GM12878 (cell line): ENCODE measurements around the gene TRIM8. TPM values are rescaled to one million over a fixed set of nuclear protein-coding genes. Genes with fewer than 3 reads are reported as not detected.

ENCODE experiments used
- ATAC-seq: fragments of 200-7000 bp; cut with Tn5 transposase; 3 replicates; pipeline ENCODE4 v1.9.1; 2020; ENCODE audit warnings: mild to moderate bottlenecking, moderate library complexity
- BruUV-seq: library from RNA; stranded (reverse); fragments of 400-500 nt; replicated peaks from 2 replicates; lab custom pipeline; 2021; lab: Mats Ljungman, UMichigan
- CTCF ChIA-PET: fragments of 300-600 bp; sonication (Branson Sonifier 250); formaldehyde crosslinking; extraction: SDS; loops from one replicate; lab custom pipeline; 2021; ENCODE audit warnings: inconsistent platforms; lab: Yijun Ruan, JAX
- POLR2A ChIA-PET: fragments of 350-600 bp; formaldehyde crosslinking; extraction: SDS; loops from one replicate; lab custom pipeline; 2021; ENCODE audit warnings: inconsistent platforms; lab: Charles Lee
- RAD21 ChIA-PET: fragments of 300-600 bp; sonication (Branson Sonifier 250); formaldehyde crosslinking; loops from one replicate; lab custom pipeline; 2023; ENCODE audit warnings: antibody characterized with exemption; ENCODE audit not compliant: unreplicated experiment; lab: Charles Lee
- SMC1A ChIA-PET: fragments of 300-600 bp; sonication (Branson Sonifier 250); formaldehyde crosslinking; loops from one replicate; lab custom pipeline; 2023; ENCODE audit not compliant: unreplicated experiment, uncharacterized antibody; lab: Charles Lee
- DNase-seq: peaks from one replicate; pipeline ENCODE4 v3.0.0-alpha.2; 2011; ENCODE audit warnings: low read depth, low spot score
- FAIRE-seq: peaks from 3 replicates; lab custom pipeline; 2011; peaks lifted over from hg19 to GRCh38; lab: Jason Lieb, UNC
- H2AFZ ChIP-seq: 2 replicates; pipeline ENCODE4 v1.6.0; 2011; ENCODE audit warnings: low read depth, low read length, control low read depth; ENCODE audit not compliant: control insufficient read depth
- H3K27ac ChIP-seq: 2 replicates; pipeline ENCODE4 v1.5.1; 2011; ENCODE audit warnings: control low read depth; ENCODE audit not compliant: control insufficient read depth, insufficient read depth
- H3K27me3 ChIP-seq, 2 experiments: replicated peaks in 1 of 2; 2 replicates each; pipeline versions ENCODE4 v1.6.0 to v1.6.1; 2011; ENCODE audit warnings: low read length in 1 of 2; ENCODE audit not compliant: control insufficient read depth in 2 of 2, insufficient read depth in 2 of 2
- H3K36me3 ChIP-seq, 2 experiments: 2 replicates each; pipeline ENCODE4 v1.5.1; 2011; ENCODE audit warnings: low read length in 1 of 2; ENCODE audit not compliant: control insufficient read depth in 2 of 2, insufficient read depth in 2 of 2
- H3K4me1 ChIP-seq: 2 replicates; pipeline ENCODE4 v1.6.1; 2011; ENCODE audit warnings: mild to moderate bottlenecking, low read length, moderate library complexity, mixed read lengths; ENCODE audit not compliant: control insufficient read depth, insufficient read depth
- H3K4me2 ChIP-seq: 2 replicates; pipeline ENCODE4 v1.6.0; 2011; ENCODE audit warnings: control low read depth; ENCODE audit not compliant: control insufficient read depth, insufficient read depth
- H3K4me3 ChIP-seq: fragments of 200-600 bp; sonication (generic); 2 replicates; pipeline ENCODE4 v1.5.1; 2016
- H3K79me2 ChIP-seq: 2 replicates; pipeline ENCODE4 v1.6.0; 2011; ENCODE audit warnings: low read length; ENCODE audit not compliant: control insufficient read depth, insufficient read depth
- H3K9ac ChIP-seq: 2 replicates; pipeline ENCODE4 v1.8.0; 2011; ENCODE audit warnings: low read length, control low read depth, mixed read lengths; ENCODE audit not compliant: control insufficient read depth, insufficient read depth
- H3K9me3 ChIP-seq: replicated peaks from 3 replicates; pipeline ENCODE4 v1.5.1; 2011; ENCODE audit warnings: mild to moderate bottlenecking, low read length; ENCODE audit not compliant: control insufficient read depth, insufficient read depth
- H4K20me1 ChIP-seq: 2 replicates; pipeline ENCODE4 v1.6.0; 2011; ENCODE audit not compliant: control insufficient read depth, insufficient read depth
- CBX5 ChIP-seq: sonication (generic); IDR thresholded peaks from 2 replicates; pipeline ENCODE4 v1.6.1; 2016; ENCODE audit warnings: low read depth, moderate library complexity, mild to moderate bottlenecking, inconsistent platforms
- ELK1 ChIP-seq: IDR thresholded peaks from 2 replicates; pipeline ENCODE4 v1.6.1; 2012; ENCODE audit warnings: low read depth, low read length, improper control_type of control experiment
- GABPA ChIP-seq: IDR thresholded peaks from 2 replicates; pipeline ENCODE4 v1.6.1; 2014; ENCODE audit warnings: antibody characterized with exemption, low read depth, mild to moderate bottlenecking, inconsistent platforms
- HDGF ChIP-seq: fragments of 450-650 bp; IDR thresholded peaks from 2 replicates; pipeline ENCODE4 v1.6.1; 2016; ENCODE audit warnings: antibody characterized with exemption
- IRF4 ChIP-seq: IDR thresholded peaks from 2 replicates; pipeline ENCODE4 v1.6.1; 2011; ENCODE audit warnings: low read depth, low read length
- MLLT1 ChIP-seq: fragments of 450-650 bp; IDR thresholded peaks from 2 replicates; pipeline ENCODE4 v1.6.1; 2016; ENCODE audit warnings: mild to moderate bottlenecking
- PAX5 ChIP-seq: IDR thresholded peaks from 2 replicates; pipeline ENCODE4 v1.6.1; 2011; ENCODE audit warnings: low read depth, low read length, borderline replicate concordance
- RELB ChIP-seq: fragments of 450-650 bp; IDR thresholded peaks from 2 replicates; pipeline ENCODE4 v1.6.1; 2017; ENCODE audit warnings: low read depth, mild to moderate bottlenecking, moderate library complexity
- SUPT20H ChIP-seq: IDR thresholded peaks from 2 replicates; pipeline ENCODE4 v1.6.1; 2011; ENCODE audit warnings: low read depth, mild to moderate bottlenecking, low read length, moderate library complexity, borderline replicate concordance; ENCODE audit not compliant: control insufficient read depth
- WGBS: methylation state at CpG from one replicate; pipeline ENCODE4 v1.1.6; 2016; ENCODE audit warnings: low lambda C conversion rate; ENCODE audit not compliant: insufficient replicate concordance, insufficient coverage; ENCODE audit errors: missing lambda C conversion rate; 5-methylcytosine and 5-hydroxymethylcytosine counted together
- in situ Hi-C: fragments of 300-500 bp; cut with MboI; formaldehyde crosslinking; loops from 9 replicates; pipeline ENCODE4 v1.14.3; 2018; ENCODE audit warnings: mixed read lengths
- intact Hi-C: fragments of 100-400 bp; cut with micrococcal nuclease; formaldehyde crosslinking; loops from one replicate; pipeline ENCODE4 v1.14.2; 2022; ENCODE audit not compliant: unreplicated experiment
- polyA plus RNA-seq, 11 experiments: library from polyadenylated mRNA; depleted of rRNA in 4 of 11; unstranded in 6 of 11; stranded (reverse) in 5 of 11; fragments of >200 nt; fragmentation: Nextera tagmentation in 4 of 11; fragmentation: Illumina TruSeq in 1 of 11; extraction: Ambion mirVana in 4 of 11; extraction: Trizol in 1 of 11; gene quantifications; 1 replicate in 1 of 11; 2 replicates in 10 of 11; pipeline versions ENCODE4 v1.2.1 to v1.2.3, GENCODE V29; 2011 to 2016; ENCODE audit warnings: inconsistent platforms in 2 of 11, missing spikeins in 2 of 11, low read depth in 1 of 11
- total RNA-seq, 4 experiments: library from RNA; depleted of rRNA in 3 of 4; stranded (reverse); fragments of >200 nt in 3 of 4; fragmentation: Illumina TruSeq in 1 of 4; extraction: Trizol in 1 of 4; gene quantifications; 2 replicates each; pipeline versions ENCODE4 v1.2.1 to v1.2.3, GENCODE V29; 2013 to 2021
- TF ChIP-seq, protein P1 (sequence below): fragments of 450-650 bp; formaldehyde crosslinking; IDR thresholded peaks from 2 replicates; pipeline ENCODE4 v1.4.0; 2022; ENCODE audit warnings: mild to moderate bottlenecking, moderate library complexity

TRIM8 gene
- total and polyA plus RNA-seq, 10 of the 15 experiments (the other 5 are each of a cell fraction or from before 2014, with no cell fraction given), result 7.9 to 53.2 (median 24.6) TPM

- RAD21 ChIA-PET, result no interaction called here
- Histone ChIP-seq H4K20me1 (no peaks in the 10 kb centered on the region), H3K4me1 (0 out of 2 replicates have a peak, but pooled peaks cover 3% of the 10 kb centered on the region), H3K4me2 (no peak overlapping the region), H2AFZ (no peak overlapping the region), H3K79me2 (no peaks in the 10 kb centered on the region), H3K27me3 (no peaks in the 10 kb centered on the region), H3K4me3 (no peak overlapping the region), H3K36me3 (peaks cover 2 to 4% of the 10 kb centered on the region in 2 experiments; a peak in 3 of 4 replicates), H3K9me3 (no peaks in the 10 kb centered on the region), H3K9ac (no peak overlapping the region), H3K27ac (no peak overlapping the region)
- DNase-seq (no peak), FAIRE-seq (no peak), ATAC-seq (no peak)
- 91% methylated on average over 5 of the region's 5 CpGs for WGBS
- POLR2A ChIA-PET, result interaction anchor here (0.6 kb wide), 1 partner anchor 92 kb away, joined by 3 read pairs; no protein-coding TSS in a partner anchor
- SMC1A ChIA-PET, result interaction anchor here (1.7 kb wide), 1 partner anchor 28 kb away, joined by 4 read pairs; no protein-coding TSS in a partner anchor
- BruUV-seq, result TSS peak; percentile 39
- CTCF ChIA-PET, result interaction anchor here (0.9 to 2.4 kb wide), 2 partner anchors 9 to 218 kb away, joined by 4 to 11 read pairs; no protein-coding TSS in a partner anchor
- TF ChIP-seq MLLT1 (no peak), PAX5 (no peak), SUPT20H (no peak), CBX5 (no peak), RELB (no peak), IRF4 (no peak), HDGF (no peak), ELK1 (no peak), GABPA (no peak)
- TF ChIP-seq, protein P1, sequence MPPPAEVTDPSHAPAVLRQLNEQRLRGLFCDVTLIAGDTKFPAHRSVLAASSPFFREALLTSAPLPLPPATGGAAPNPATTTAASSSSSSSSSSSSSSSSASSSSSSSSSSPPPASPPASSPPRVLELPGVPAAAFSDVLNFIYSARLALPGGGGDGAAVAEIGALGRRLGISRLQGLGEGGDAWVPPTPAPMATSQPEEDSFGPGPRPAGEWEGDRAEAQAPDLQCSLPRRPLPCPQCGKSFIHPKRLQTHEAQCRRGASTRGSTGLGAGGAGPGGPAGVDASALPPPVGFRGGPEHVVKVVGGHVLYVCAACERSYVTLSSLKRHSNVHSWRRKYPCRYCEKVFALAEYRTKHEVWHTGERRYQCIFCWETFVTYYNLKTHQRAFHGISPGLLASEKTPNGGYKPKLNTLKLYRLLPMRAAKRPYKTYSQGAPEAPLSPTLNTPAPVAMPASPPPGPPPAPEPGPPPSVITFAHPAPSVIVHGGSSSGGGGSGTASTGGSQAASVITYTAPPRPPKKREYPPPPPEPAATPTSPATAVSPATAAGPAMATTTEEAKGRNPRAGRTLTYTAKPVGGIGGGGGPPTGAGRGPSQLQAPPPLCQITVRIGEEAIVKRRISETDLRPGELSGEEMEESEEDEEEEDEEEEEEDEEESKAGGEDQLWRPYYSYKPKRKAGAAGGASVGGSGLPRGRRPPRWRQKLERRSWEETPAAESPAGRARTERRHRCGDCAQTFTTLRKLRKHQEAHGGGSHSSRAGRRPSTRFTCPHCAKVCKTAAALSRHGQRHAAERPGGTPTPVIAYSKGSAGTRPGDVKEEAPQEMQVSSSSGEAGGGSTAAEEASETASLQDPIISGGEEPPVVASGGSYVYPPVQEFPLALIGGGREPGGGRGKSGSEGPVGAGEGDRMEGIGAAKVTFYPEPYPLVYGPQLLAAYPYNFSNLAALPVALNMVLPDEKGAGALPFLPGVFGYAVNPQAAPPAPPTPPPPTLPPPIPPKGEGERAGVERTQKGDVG (CRISPR knock-in tag), result no peak
- in situ Hi-C loops, result no loop called here
- intact Hi-C loops, result no loop called here
Observed at GRCh38 chr10:102683736-102684135, 39.5 kb downstream of the TRIM8 start.
